Fibroblast of gingiva (primary cell): ENCODE measurements around the gene SRPRB.

ENCODE experiments used
- DNase-seq: peaks from one replicate; pipeline ENCODE4 v3.0.0-alpha.2; 2011; ENCODE audit warnings: low read depth

The SRPRB gene, protein sequence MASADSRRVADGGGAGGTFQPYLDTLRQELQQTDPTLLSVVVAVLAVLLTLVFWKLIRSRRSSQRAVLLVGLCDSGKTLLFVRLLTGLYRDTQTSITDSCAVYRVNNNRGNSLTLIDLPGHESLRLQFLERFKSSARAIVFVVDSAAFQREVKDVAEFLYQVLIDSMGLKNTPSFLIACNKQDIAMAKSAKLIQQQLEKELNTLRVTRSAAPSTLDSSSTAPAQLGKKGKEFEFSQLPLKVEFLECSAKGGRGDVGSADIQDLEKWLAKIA

DNA sequence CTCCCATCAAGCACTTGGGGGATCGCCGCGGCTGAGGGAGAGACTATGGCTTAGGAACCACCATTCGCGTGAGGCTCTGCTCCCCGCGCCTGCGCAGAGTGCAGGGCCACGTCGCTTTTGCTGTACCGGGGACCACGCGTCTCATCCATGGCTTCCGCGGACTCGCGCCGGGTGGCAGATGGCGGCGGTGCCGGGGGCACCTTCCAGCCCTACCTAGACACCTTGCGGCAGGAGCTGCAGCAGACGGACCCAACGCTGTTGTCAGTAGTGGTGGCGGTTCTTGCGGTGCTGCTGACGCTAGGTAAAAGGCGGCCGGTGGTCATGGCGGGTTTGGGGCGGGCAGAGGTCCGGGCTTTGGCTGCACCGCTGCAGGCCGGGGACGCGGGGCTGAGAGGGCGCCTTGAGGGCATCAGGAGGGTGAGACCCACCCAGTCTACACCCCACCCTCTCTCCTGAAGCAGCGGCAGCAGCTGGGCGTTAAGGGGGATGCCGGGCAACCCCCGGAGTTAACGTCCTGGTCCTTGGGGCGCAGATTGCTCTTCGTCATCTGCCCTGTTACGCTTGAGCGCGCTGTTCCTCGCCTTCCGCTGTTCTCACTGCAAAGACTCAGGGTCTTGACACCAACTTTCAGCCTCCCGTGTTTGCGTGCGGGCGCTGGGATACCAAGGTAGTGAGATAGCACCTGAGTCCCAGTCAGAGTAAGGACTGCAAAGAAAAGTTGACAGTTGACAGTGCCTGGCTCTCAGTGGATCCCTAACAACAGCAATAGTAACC, at the start of gene SRPRB:
Gene SRPRB (plus strand): TSS at position 114 of the 774 bp plus-strand sequence. CDS start 34 bp downstream, at position 148.
- peak; percentile 91 for DNase-seq

DNA sequence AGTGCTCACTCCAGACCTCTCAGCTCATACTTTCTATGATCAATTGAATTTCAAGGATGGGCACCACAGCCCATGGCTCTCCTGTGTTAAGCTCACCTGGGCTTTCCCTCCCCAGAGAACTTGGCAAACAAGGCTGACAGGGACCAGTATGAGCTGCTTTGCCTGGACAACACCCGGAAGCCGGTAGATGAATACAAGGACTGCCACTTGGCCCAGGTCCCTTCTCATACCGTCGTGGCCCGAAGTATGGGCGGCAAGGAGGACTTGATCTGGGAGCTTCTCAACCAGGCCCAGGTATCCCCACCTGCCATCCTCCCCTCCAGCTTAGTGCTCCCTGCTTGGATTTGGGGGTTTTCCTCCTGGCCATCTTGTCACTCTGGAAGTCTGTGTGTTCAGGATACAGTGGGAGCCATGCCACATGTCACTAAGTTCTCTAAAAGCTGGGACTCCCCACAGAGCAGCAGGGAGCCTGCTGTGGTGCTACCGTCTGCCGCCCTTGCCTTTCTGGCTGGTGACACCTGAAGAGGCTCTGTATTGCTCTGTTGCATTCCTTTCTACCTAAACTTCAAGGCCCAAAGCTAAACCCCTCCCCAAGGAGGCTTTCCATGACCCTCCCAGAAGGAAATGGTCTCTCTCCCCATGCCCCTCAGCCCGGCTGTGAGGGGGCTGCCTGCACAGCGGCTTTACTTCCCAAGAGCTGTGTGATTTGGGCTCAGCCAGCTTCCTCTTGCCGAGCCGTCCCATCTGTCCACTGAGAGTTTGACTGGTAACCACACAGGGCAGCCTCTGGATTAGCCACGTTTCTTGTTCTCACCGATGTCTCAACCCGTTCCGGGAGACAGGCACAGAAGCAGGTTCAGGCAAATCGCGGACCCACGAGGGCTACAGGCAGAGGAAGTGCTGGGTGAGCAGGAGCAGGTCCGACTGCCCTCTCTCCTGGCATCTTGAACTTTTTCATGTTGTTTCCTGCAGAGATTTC, 48.6 kb upstream of the SRPRB start:
- DNase-seq: no peak

DNA sequence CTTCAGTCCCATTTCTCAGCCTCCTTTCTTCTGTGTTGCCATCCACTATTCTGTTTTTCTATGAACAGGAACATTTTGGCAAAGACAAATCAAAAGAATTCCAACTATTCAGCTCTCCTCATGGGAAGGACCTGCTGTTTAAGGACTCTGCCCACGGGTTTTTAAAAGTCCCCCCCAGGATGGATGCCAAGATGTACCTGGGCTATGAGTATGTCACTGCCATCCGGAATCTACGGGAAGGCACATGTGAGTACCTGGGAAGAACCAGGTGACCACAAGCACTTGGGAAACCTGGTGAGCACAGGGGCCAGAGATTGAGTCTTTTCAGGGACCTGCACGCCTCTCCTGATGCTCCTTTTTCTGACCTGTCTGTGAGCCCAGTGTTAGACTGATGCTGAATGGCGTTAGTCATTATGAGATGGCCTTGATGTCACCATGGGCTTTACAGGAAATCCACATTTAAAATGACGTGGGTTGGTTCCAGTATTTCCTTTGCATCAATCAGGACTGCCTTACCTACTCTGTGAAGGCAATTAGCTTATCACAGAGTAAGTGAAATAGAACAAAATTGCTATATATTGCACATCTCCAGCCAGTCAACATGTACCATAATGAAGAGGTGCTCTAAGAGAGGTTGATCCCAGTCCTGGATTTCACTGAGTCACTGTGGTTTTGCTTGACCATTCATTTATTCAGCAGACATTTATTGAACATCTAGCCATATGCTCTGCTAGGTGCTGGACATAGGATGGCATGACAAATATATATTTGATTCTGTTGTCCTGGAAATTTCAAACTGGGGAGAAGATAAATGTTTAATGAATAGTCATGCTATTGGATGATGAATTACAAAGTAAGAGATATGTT, 47.7 kb upstream of the SRPRB start:
- DNase-seq: no peak

DNA sequence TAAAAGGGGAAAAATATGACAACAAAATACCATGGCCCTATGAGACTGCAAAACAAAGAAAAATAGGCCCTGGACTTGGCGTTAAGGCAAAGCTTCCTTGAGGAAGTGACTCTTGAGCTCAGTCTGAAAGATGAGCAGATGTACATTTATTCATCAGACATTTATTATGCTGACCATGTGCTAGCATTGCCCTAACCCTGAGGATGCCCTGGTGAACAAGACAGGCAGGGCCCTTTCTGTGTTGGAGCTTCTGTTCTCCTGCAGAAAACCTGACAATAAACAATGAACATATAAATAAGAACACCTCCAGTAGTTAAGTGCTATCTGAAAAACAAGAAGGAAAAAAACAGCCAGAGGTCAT, 47.1 kb upstream of the SRPRB start:
- no peak for DNase-seq

DNA sequence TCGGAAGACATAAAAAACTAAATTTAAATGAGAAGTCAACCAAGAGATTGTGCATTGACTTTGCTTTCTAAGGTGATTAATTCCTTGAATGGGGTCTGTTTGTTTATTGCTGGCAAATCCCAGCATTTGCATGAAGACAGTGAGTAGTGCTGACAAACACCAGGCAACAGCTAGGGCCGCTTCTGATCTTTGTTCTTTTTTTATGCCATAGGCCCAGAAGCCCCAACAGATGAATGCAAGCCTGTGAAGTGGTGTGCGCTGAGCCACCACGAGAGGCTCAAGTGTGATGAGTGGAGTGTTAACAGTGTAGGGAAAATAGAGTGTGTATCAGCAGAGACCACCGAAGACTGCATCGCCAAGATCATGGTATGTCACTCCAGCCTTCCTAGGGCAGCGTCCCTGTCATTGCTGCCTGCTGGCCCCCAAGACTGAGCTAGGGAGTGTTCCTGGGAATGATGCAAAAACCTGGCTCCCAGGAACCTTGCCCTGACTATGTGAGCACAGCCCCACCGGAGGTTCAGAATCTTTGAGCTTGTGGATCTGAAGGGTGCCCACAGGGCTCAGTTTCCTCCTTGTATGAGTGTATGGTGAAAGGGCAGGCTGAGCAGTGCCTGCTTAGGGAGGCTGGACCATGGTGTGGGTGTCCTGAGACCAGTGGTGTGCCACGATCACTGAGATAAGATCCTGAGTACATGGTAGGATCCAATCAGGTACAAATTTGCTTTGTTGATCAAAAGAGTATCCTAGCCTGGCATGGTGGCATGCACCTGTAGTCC, 46.5 kb upstream of the SRPRB start:
- no peak for DNase-seq

DNA sequence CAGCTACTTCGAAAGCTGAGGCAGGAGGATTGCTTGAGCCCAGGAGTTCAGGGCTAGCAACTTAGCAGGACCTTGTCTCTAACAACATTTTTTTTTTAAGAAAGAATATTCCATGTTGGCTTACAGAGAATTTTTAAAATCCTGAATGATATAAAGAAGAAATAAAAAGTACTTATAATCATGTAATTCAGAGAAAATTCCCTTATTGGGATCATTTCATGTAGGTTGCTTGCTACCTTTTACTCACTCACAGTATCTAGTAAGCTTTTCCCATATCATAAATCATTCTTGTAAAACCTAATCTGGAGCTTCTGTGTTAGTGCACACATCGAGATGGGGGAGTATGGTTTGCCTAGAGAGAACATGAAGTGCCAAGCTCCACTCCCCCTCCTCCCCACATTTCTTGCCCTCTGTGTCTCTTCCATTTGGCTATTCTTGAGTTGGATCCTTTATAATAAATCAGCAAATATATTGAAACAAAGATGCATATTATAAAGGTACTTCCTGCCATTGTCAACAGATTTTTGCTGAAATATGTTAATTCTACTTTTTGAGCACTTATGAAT, 45.8 kb upstream of the SRPRB start:
- no peak for DNase-seq

DNA sequence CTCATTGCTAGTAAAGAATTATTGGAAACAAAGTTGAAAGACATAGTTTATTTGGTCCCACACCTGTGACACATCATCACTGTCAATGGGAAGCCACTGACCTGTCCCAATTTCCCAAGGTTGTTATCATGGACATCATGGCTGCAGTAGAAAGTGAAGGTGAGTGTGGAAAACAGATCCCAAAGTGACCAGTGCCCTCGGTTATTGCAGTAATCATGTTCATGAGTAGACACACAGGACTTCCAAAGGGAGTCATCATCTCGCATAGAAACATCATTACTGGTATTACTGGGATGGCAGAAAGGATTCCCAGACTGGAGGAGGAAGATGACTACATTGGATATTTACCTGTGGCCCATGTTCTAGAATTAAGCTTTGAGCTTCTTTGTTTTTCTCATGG, 44.7 kb upstream of the SRPRB start:
- DNase-seq: no peak

DNA sequence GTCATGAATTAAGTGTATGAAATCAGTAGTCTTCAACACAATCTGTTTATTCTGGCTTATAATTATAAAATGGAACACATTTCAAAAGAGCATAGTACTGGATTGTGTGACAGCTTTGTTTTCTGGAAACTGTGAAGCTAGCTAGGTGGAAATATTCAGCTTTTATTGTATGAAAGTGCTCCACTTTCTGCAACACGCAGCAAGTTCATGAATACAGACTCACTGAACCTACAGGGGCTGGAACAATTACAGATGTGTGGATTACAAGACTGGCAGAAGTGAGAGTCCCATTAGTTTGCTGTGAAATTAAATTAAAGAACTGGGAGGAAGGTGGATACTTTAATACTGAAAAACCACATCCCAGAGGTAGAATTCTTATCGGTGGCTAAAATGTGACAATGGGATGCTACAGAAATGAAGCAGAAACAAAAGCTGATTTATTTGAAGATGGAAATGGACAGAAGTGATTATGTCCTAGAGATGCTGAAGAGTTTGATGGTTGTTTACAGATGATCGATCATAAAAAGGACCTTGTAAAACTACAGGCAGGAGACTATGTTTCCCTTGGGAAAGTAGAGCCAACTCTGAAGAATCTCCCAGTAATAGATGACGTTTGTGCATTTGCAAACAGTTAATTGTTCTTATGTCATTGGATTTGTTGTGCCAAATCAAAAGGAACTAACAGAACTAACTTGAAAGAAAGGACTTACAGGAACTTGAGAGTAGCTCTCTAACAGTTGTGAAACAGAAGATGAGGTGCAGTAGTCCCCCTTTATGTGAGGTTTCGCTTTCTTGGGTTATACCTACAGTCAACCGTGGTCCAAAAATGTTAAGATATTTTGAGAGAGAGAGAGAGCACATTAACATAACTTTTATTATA, 43.8 kb upstream of the SRPRB start:
- DNase-seq: no peak

DNA sequence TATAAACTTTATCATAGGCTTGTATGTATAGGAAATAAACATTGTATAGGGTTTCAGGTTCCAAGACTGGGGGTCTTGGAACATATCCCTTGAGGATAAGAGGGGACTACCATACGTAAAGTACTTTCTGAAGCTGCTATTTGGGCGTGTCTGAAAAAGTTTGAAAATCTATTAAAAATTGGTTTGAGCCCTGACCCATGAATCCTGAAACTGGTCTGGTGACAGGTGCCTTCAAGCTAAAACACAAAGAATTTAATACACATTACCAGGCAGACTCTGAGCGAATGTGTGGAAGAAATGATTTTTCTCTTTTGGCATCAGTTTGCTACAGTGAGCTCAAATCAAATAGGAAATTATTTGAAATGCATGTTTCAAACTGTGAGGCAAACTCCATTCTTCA, 43.1 kb upstream of the SRPRB start:
- DNase-seq: no peak

DNA sequence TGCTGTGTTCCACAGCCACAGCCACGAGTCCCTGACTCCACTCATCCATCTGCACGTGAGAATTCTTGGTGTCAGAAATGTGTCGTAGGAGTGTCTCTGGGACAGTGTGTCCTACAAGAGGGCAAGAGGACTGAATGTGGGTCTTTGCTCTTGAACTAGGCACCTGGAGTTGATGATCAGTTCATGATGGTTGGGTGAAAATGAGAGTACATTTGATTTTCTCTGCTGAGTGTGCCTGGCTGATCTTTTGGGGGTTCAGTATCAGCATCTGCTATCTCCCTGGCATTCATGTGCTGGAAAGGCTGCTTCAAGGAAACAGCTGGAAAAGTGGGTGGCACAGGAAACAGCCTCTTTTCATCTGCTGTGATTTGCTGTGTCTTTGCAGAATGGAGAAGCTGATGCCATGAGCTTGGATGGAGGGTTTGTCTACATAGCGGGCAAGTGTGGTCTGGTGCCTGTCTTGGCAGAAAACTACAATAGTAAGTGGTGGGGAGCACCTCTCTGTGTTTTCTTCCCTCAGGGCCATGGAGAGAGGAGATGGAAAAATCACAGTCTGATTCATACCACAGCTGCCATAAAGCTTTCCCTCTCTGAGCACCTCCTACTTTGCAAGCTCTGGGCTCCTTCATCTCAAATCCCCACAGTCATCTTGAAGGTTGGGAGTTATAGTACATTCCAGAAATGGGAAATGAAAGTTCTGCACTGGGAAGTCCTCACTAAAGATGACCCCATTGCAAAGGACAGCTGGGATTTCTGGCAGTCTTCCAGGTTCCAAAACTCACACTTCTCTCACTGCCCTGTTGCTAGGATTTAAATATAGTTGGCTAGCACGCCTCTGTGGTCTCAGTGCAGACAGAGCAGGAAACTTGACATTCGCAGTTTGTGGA, 41.6 kb upstream of the SRPRB start:
- DNase-seq: no peak

DNA sequence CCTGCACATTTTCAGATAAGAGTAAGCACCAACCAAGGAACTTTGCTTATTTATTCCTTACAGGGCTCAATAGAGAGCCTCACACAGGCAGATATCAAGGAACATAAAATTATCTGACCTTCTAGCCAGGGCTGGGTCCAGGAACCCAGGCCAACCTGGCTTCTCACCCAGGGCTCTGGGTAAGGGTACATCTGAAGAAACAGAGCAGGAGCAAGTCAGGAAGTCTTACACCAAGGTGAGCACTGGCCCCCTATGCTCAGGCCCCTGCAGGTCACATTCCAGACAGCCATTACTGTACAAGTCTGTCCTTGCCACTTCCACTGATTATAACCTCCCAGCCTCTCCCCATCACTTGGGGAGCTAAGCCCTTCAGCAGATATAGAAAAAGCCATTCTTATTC, 40.4 kb upstream of the SRPRB start:
- DNase-seq: no peak

DNA sequence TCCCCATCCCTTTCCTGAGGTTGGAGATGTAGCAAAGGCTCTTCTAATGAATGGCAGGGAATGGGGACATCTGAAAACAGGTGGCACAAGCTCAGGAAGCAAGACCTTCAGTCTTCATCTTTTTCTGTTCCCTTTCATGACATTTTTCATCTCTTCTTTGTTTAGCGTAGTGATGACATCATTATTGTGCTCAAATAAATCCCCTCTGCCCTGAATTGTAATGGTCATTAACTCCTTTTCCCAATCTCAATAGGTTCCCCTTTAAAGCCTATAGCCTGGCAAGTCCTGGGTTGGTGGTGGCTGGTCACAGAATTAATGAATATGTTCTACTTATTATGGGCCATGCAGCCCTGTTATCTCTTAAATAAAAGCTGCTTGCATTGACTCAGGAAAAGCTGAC, 38.0 kb upstream of the SRPRB start:
- no peak for DNase-seq

DNA sequence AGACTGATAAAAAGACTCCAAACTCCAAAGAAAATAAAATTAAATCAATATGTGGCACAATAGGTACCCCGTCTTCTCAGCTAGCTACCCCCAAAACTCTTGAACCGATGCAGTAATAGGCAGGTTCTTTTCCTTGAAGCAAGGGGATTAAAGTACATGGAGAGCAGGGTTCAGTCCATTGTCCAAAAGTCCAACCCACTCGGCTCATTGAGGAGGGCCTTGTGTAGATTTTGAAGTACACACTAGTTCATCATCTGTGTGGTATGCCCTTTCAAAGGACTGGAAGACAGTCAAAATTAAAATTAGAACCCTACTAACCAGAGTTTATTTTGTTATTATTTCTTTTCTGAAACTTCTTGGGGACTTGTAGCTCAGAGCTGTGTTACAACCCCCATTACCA, 36.1 kb upstream of the SRPRB start:
- DNase-seq: no peak

DNA sequence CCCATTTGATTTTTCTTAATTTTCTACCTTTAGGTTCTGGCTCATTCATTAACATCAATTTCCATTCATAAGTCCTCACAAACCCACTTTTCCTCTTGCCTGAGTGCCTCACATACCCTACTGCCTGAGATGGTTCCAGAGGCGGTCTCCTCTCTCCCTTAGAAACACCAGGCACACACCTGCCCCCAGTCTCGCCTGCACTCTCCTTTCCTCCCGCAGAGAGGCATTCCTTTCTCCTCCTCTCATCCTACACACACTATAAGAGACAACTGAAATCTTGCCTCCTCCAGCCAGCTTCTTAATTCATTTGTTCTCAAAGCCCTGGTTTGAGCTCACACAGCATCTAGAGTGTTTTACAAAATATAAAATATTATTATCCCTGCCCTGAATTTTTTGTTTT, 31.9 kb upstream of the SRPRB start:
- DNase-seq: no peak

DNA sequence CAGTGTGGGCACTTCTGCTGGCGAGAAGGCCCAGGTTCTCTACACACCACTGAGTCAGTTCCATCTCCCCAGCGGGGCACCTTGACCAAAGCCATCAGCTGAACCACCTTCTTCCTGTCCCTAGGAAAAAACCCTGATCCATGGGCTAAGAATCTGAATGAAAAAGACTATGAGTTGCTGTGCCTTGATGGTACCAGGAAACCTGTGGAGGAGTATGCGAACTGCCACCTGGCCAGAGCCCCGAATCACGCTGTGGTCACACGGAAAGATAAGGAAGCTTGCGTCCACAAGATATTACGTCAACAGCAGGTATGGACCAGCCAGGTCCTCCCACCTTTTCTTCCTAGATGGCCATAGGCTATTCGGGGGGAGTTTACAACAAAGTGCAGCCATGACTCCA, 30.3 kb upstream of the SRPRB start:
- DNase-seq: no peak

DNA sequence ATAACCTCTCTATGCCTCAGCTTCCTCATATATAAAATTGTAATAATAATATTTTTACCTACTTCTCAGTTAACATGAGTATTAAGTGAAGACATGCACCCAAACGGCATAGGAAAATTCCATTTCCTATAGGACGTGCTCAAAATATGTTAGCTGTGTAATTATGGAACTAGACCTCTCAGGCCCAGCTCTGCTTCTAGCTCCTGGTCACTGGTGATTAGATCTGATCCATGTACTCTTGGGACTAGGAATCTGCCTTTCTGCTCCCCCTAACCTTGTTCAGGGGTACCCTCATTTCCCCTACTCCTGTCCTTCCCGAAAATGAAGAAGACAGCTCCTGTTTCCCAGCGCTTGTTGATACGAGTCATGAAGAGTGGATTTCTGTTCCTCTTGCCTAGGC, 29.8 kb upstream of the SRPRB start:
- no peak for DNase-seq

DNA sequence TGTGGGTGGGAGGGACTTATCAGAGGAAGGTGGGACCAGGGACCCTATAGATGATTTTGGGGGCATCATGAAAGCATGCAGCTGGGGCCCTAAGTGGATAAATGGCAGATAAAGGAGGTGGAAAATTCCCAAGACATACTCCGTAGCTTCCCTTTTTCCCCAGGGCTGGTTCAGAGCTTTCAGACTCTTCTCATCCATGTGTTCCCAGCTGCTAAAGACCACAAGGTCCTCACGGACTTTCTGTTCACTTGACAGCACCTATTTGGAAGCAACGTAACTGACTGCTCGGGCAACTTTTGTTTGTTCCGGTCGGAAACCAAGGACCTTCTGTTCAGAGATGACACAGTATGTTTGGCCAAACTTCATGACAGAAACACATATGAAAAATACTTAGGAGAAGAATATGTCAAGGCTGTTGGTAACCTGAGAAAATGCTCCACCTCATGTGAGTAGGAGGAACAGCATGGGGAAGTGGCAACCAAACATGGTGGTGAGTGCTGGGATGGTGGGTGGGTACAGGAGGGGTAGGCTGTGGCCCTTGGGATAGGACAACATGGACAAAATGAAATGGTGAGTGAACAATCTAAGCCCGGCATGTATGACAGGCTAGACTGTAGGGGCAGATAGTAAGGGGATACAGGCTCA, 28.7 kb upstream of the SRPRB start:
- no peak for DNase-seq
